ENCODE data around the gene TBRG4. TPM values are rescaled to one million over a fixed set of nuclear protein-coding genes. Genes with fewer than 3 reads are reported as not detected.

TBRG4 gene
- total and polyA plus RNA-seq, 2 donors (not counting 3 experiments of a cell fraction or from before 2014, with no cell fraction given): 43.7 to 56.7 TPM

- intact Hi-C loops (cut with micrococcal nuclease) (loop anchor here (5.0 kb wide), 1 partner anchor 105 kb away; no protein-coding TSS in a partner anchor), dilution Hi-C loops (cut with MboI; ENCODE audit: extremely low pct_ligation_motif_present, low sequenced_read_pairs) (no loop called here)
- Histone ChIP-seq H3K9me3 (replicated peaks; ENCODE audit: control insufficient read depth, insufficient read depth, low read length) (no peaks in the 10 kb centered on the region), H3K4me3 (replicated peaks in 1 of 3; ENCODE audit: insufficient read depth in 1 of 3, low read depth in 1 of 3, low read length in 3 of 3) (no peak overlapping the region), H3K4me1 (ENCODE audit: control insufficient read depth, extremely low read depth, insufficient read depth, low read length) (no peaks in the 10 kb centered on the region), H3K9me1 (replicated peaks; ENCODE audit: control insufficient read depth, extremely low read depth, insufficient read depth, low read length) (no peaks in the 10 kb centered on the region), H3K4me2 (ENCODE audit: insufficient read depth, low read length) (no peak overlapping the region), H3K27ac (ENCODE audit: insufficient read depth, low read depth, low read length) (no peak overlapping the region), H3K9ac (replicated peaks; ENCODE audit: extremely low read depth, insufficient read depth, low read length) (no peak overlapping the region), H3K27me3 (ENCODE audit: control insufficient read depth in 2 of 2, insufficient read depth in 2 of 2, low read length in 2 of 2) (no peaks in the 10 kb centered on the region), H2AFZ (ENCODE audit: low read depth, low read length) (no peak overlapping the region), H3K79me2 (ENCODE audit: control insufficient read depth, insufficient read depth, low read length) (no peaks in the 10 kb centered on the region), H3K36me3 (ENCODE audit: control insufficient read depth in 2 of 2, extremely low read depth in 1 of 2, insufficient read depth in 2 of 2, low read length in 2 of 2) (peaks cover 4 to 37% of the 10 kb centered on the region in 2 experiments), H4K20me1 (replicated peaks; ENCODE audit: control insufficient read depth, extremely low read depth, insufficient read depth, low read length) (no peaks in the 10 kb centered on the region)
- no TSS peak for BruUV-seq (replicated peaks)
- no peak for DNase-seq (ENCODE audit: low read depth, low spot score)
- ChIA-PET POLR2A (no interaction called here), CTCF (no interaction called here)
- FAIRE-seq: no peak
- TF ChIP-seq JUN (IDR thresholded peaks at IDR 0.05; ENCODE audit: borderline replicate concordance, insufficient read depth, insufficient read length, low read depth) (no peak), CTCF (IDR thresholded peaks at IDR 0.05; ENCODE audit: extremely low read depth in 1 of 2, insufficient read depth in 1 of 2, low read depth in 1 of 2, low read length in 2 of 2) (no peak), FOS (IDR thresholded peaks at IDR 0.05; ENCODE audit: borderline replicate concordance, insufficient read depth, low read length) (no peak), POLR2AphosphoS5 (IDR thresholded peaks at IDR 0.05; ENCODE audit: insufficient read depth, low read depth, low read length) (no peak), MYC (IDR thresholded peaks at IDR 0.05; ENCODE audit: low read depth, low read length) (no peak), POLR2A (IDR thresholded peaks at IDR 0.05; ENCODE audit: low read depth, low read length) (no peak), GATA2 (IDR thresholded peaks at IDR 0.05; ENCODE audit: insufficient read depth, insufficient read length, low read depth, low read length) (no peak), EZH2 (IDR thresholded peaks at IDR 0.05; ENCODE audit: borderline replicate concordance, low read depth, low read length, severe bottlenecking) (no peak), MAX (IDR thresholded peaks at IDR 0.05; ENCODE audit: insufficient read depth, insufficient read length) (no peak)
These were observed 33.9 kb downstream of the TBRG4 start for GRCh38 chr7:45077579-45077978.
